Measurements from ENCODE around the gene ZNF500.

Gene ZNF500

GRCh38 chr16:4700380-4700996 is 66.5 kb downstream of the ZNF500 start:
- no peak for DNase-seq (ENCODE audit: low read depth)
- no peak overlapping the region for H3K4me3 ChIP-seq (replicated peaks; ENCODE audit: low read depth, low read length)
- TF ChIP-seq, protein P1, sequence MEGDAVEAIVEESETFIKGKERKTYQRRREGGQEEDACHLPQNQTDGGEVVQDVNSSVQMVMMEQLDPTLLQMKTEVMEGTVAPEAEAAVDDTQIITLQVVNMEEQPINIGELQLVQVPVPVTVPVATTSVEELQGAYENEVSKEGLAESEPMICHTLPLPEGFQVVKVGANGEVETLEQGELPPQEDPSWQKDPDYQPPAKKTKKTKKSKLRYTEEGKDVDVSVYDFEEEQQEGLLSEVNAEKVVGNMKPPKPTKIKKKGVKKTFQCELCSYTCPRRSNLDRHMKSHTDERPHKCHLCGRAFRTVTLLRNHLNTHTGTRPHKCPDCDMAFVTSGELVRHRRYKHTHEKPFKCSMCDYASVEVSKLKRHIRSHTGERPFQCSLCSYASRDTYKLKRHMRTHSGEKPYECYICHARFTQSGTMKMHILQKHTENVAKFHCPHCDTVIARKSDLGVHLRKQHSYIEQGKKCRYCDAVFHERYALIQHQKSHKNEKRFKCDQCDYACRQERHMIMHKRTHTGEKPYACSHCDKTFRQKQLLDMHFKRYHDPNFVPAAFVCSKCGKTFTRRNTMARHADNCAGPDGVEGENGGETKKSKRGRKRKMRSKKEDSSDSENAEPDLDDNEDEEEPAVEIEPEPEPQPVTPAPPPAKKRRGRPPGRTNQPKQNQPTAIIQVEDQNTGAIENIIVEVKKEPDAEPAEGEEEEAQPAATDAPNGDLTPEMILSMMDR (IDR thresholded peaks at IDR 0.05; ENCODE audit: low read length, missing control alignments), result no peak

DNA sequence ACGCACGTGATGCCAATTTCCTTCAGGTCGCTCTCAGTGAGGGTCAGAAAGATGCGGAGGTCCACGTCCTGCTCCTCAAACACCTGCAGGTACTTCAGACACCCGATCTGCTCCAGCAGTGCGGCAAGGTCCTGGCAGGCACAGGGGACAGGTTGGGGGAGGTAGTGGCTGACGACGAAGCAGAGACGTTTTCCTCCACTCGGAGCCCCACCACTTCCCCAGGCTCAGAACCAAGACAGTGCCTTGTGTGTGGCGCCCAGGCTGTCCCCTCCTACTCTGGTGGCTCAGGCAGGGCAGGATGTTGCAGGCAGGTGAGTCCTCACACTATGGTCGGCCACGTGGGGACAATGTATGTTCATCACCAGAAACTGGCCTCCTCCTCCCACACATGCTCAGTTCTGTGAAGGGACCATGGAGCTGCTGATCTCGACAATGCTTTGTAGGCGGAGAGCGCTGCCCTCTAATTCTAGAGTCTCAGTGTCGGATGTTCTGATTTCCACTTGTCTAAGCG is 67.9 kb downstream of the ZNF500 start:
- H3K4me3 ChIP-seq (replicated peaks; ENCODE audit: low read depth, low read length), result no peak overlapping the region
- TF ChIP-seq, protein P1 (IDR thresholded peaks at IDR 0.05; ENCODE audit: low read length, missing control alignments), result no peak
- no peak for DNase-seq (ENCODE audit: low read depth)

DNA sequence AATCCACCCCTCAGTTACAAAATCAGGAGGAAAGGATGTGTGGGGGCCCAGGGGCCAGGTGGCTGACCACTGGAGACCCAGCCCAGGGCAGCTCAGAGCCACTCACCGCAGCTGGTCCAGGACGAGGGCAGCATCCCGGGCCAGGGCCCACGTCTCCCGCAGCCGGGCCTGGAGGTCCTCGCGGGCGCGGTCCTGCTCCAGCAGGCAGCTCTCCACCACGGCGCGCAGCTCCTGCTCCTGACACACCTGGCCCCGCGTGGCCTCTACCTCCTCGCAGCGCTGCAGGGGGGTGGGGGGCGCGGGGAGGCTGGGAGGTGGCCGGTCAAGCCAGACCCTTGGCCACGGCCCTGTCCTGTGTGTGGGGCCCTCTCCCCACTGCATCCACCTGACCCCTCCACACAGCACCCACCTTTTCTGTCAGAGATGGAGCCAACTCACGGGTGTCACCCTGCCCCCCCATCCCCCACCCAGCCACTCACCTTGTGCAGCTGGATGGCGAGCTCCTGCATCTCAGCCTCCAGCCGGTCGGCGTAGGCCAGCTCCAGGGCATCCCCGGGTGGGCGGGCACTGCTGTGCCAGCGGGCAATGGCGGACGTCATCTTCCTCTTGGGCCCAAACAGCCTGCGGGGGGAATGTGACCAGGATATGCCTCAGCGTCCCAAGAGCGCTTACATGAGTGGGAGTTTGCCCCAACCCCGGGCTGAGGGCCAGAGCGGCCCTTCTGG is 68.5 kb downstream of the ZNF500 start:
- no peak for DNase-seq (ENCODE audit: low read depth)
- H3K4me3 ChIP-seq (replicated peaks; ENCODE audit: low read depth, low read length), result no peak overlapping the region
- TF ChIP-seq, protein P1 (IDR thresholded peaks at IDR 0.05; ENCODE audit: low read length, missing control alignments), result no peak
